ENCODE data around the gene PRDM4.
"Not testable (repeated sequence)": the region's sequence is repeated elsewhere in the genome, so short reads cannot be mapped to it uniquely, and the experiment has no call there.

- not testable (repeated sequence) for TF ChIP-seq POLR2A (IDR thresholded peaks at IDR 0.05)
- TF ChIP-seq, protein P1, sequence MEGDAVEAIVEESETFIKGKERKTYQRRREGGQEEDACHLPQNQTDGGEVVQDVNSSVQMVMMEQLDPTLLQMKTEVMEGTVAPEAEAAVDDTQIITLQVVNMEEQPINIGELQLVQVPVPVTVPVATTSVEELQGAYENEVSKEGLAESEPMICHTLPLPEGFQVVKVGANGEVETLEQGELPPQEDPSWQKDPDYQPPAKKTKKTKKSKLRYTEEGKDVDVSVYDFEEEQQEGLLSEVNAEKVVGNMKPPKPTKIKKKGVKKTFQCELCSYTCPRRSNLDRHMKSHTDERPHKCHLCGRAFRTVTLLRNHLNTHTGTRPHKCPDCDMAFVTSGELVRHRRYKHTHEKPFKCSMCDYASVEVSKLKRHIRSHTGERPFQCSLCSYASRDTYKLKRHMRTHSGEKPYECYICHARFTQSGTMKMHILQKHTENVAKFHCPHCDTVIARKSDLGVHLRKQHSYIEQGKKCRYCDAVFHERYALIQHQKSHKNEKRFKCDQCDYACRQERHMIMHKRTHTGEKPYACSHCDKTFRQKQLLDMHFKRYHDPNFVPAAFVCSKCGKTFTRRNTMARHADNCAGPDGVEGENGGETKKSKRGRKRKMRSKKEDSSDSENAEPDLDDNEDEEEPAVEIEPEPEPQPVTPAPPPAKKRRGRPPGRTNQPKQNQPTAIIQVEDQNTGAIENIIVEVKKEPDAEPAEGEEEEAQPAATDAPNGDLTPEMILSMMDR (IDR thresholded peaks at IDR 0.05) = not testable (repeated sequence)
Observed at GRCh38 chr12:107705522-107705921, 55.4 kb downstream of the PRDM4 start.
